Sigmoid colon (tissue), 7 donors: Measurements from ENCODE around the gene KDF1. TPM values are rescaled to one million over a fixed set of nuclear protein-coding genes. Genes with fewer than 3 reads are reported as not detected.

ENCODE experiments used
- DNase-seq: peaks from one replicate; pipeline ENCODE4 v3.0.0-alpha.2; 2019
- H3K27ac ChIP-seq, 4 donors: fragments of 200-600 bp; sonication (generic); one replicate each; pipeline ENCODE4 v1.5.1; 2016 to 2019; ENCODE audit warnings: mild to moderate bottlenecking in 1 of 4
- H3K27me3 ChIP-seq, 3 donors: fragments of 200-600 bp; sonication (generic); one replicate each; pipeline ENCODE4 v1.5.1; 2019; ENCODE audit warnings: mild to moderate bottlenecking in 1 of 3
- H3K36me3 ChIP-seq, 4 donors: fragments of 200-600 bp; sonication (generic); one replicate each; pipeline ENCODE4 v1.5.1; 2016 to 2019
- H3K4me1 ChIP-seq, 4 donors: fragments of 200-600 bp; sonication (generic); one replicate each; pipeline ENCODE4 v1.5.1; 2017 to 2019
- H3K4me3 ChIP-seq, 4 donors: fragments of 200-600 bp; sonication (generic); one replicate each; pipeline ENCODE4 v1.5.1; 2017 to 2019; ENCODE audit warnings: mild to moderate bottlenecking in 2 of 4, moderate library complexity in 1 of 4
- H3K9me3 ChIP-seq, 4 donors: fragments of 200-600 bp in 3 of 4; sonication (generic) in 3 of 4; one replicate each; pipeline versions ENCODE4 v1.5.1 to v1.6.1; 2013 to 2019
- EP300 ChIP-seq, 4 donors: sonication (generic); formaldehyde crosslinking; IDR thresholded peaks; one replicate each; pipeline ENCODE4 v1.6.1; 2017; ENCODE audit warnings: antibody characterized with exemption in 4 of 4
- POLR2A ChIP-seq, 2 donors: fragments of 450-650 bp; IDR thresholded peaks; one replicate each; pipeline ENCODE4 v1.6.1; 2016; ENCODE audit warnings: antibody characterized with exemption in 2 of 2, mild to moderate bottlenecking in 2 of 2, moderate library complexity in 2 of 2
- POLR2AphosphoS5 ChIP-seq, 4 donors: sonication (generic); formaldehyde crosslinking; IDR thresholded peaks; one replicate each; pipeline ENCODE4 v1.6.1; 2017; ENCODE audit warnings: antibody characterized with exemption in 4 of 4
- WGBS, 2 donors: extraction: QIAGEN DNeasy Blood & Tissue Kit; methylation state at CpG; one replicate each; pipeline ENCODE4 v1.1.7; 2013; 5-methylcytosine and 5-hydroxymethylcytosine counted together
- intact Hi-C: fragments of 100-400 bp; cut with DNase I; formaldehyde crosslinking; loops from one replicate; pipeline ENCODE4 v1.15.1; 2023
- polyA plus RNA-seq, 3 donors: library from polyadenylated mRNA; stranded (reverse); fragments of 200-250 nt; gene quantifications; one replicate each; pipeline ENCODE4 v1.2.3, GENCODE V29; 2013
- total RNA-seq, 4 donors: library from RNA; depleted of rRNA; stranded (reverse); fragments of >200 nt; gene quantifications; one replicate each; pipeline ENCODE4 v1.1.0, GENCODE V29; 2016
- TF ChIP-seq, protein P1 (sequence below), 4 experiments: fragments of 450-650 bp in 3 of 4; fragments of 200-600 bp in 1 of 4; IDR thresholded peaks; one replicate each; pipeline ENCODE4 v1.5.1; 2016 to 2019; ENCODE audit warnings: antibody characterized with exemption in 4 of 4, mild to moderate bottlenecking in 3 of 4, moderate library complexity in 2 of 4
- donor health status: healthy with polysubstance abuse.
- donor health status: Bipolar disorder and iron deficiency.
- donor health status: healthy.

Gene KDF1
- total and polyA plus RNA-seq, 7 donors: 15.0 to 26.8 (median 20.4) TPM; not detected in 4

DNA sequence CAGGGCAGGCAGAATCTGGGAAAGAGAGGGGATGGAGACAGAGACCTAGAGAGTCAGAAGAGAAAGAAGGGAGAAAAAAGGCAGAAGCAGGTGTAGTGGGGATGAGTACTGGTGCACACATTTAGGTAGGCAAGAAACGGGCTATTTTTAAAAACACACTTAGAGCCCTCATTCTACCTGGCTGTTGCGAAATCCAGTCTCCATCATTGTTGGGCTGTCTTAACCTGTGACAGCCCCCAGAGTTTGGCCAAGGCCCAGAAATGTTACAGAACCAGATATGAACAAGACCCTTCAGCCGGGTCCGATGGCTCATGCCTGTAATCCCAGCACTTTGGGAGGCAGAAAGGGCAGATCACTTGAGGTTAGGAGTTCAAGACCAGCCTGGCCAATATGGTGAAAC is 12.6 kb upstream of the KDF1 start:
- 88 to 95% methylated on average over 4 of the region's 4 CpGs for WGBS, 2 donors
- Histone ChIP-seq H3K36me3 (no peaks in the 10 kb centered on the region), H3K4me3 (no peak overlapping the region), H3K4me1 (no peaks in the 10 kb centered on the region), H3K27ac (no peak overlapping the region), H3K9me3 (no peaks in the 10 kb centered on the region), H3K27me3 (peaks cover 0 to 19% (median 0%) of the 10 kb centered on the region in 3 donors)
- TF ChIP-seq, protein P1, sequence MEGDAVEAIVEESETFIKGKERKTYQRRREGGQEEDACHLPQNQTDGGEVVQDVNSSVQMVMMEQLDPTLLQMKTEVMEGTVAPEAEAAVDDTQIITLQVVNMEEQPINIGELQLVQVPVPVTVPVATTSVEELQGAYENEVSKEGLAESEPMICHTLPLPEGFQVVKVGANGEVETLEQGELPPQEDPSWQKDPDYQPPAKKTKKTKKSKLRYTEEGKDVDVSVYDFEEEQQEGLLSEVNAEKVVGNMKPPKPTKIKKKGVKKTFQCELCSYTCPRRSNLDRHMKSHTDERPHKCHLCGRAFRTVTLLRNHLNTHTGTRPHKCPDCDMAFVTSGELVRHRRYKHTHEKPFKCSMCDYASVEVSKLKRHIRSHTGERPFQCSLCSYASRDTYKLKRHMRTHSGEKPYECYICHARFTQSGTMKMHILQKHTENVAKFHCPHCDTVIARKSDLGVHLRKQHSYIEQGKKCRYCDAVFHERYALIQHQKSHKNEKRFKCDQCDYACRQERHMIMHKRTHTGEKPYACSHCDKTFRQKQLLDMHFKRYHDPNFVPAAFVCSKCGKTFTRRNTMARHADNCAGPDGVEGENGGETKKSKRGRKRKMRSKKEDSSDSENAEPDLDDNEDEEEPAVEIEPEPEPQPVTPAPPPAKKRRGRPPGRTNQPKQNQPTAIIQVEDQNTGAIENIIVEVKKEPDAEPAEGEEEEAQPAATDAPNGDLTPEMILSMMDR (IDR thresholded peaks at IDR 0.05): no peak
- TF ChIP-seq POLR2A (IDR thresholded peaks at IDR 0.05) (no peak), EP300 (IDR thresholded peaks at IDR 0.05) (no peak), POLR2AphosphoS5 (IDR thresholded peaks at IDR 0.05) (no peak)
- DNase-seq: no peak
- intact Hi-C loops: no loop called here

DNA sequence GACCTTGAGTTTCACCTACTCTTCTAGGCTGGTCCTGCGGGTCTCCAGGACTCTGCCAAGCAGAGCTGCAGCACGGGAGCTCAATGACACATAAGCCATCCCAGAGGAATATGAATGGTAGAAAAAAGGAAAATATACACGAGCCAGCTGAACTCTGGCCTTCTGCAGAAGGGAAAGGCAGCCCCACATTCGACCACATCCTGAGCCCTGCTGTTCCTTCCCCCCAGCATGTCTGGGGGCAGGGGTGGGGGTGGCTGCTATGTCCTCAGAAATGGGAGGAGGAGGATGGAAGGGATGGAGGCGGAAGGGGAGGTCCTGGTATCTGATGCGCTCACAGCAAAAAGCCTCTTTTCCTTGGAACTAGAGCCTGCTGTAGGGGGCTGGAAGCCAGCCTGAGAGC is 12.1 kb upstream of the KDF1 start:
- Histone ChIP-seq H3K4me3 (no peak overlapping the region), H3K4me1 (no peaks in the 10 kb centered on the region), H3K27ac (no peak overlapping the region), H3K27me3 (peaks cover 0 to 19% (median 0%) of the 10 kb centered on the region in 3 donors), H3K9me3 (no peaks in the 10 kb centered on the region), H3K36me3 (no peaks in the 10 kb centered on the region)
- no peak for TF ChIP-seq EP300 (IDR thresholded peaks at IDR 0.05)
- TF ChIP-seq POLR2A (IDR thresholded peaks at IDR 0.05): no peak
- no peak for TF ChIP-seq POLR2AphosphoS5 (IDR thresholded peaks at IDR 0.05)
- TF ChIP-seq, protein P1 (IDR thresholded peaks at IDR 0.05): no peak
- no peak for DNase-seq
- intact Hi-C loops: no loop called here
- 45 to 68% methylated on average over 6 of the region's 6 CpGs for WGBS, 2 donors

DNA sequence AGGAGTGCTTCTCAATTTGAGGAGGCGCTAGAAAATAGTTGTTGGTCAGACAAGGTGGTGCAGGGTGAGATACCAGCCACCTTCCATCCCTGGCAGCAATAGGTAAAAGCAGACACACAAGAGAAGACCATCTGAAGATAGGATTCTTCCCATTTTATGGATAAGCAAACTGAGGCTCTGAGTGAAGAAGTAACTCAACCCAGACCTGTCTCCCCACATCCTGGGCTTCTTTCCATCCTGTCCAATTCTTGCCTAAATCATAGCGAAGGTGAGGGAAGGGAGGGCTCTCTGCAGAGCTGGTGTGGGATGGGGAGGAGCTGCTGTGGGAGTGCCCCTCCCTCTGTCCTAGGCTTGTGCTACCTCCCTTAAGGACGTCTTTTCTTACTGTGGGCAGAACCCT is 11.3 kb upstream of the KDF1 start:
- Histone ChIP-seq H3K9me3 (no peaks in the 10 kb centered on the region), H3K27me3 (peaks cover 0 to 19% (median 0%) of the 10 kb centered on the region in 3 donors), H3K36me3 (no peaks in the 10 kb centered on the region), H3K4me1 (no peaks in the 10 kb centered on the region), H3K27ac (no peak overlapping the region), H3K4me3 (no peak overlapping the region)
- intact Hi-C loops: no loop called here
- WGBS, 2 donors: 80 to 87% methylated on average over 3 of the region's 3 CpGs
- no peak for DNase-seq
- TF ChIP-seq POLR2A (IDR thresholded peaks at IDR 0.05): no peak
- no peak for TF ChIP-seq EP300 (IDR thresholded peaks at IDR 0.05)
- TF ChIP-seq POLR2AphosphoS5 (IDR thresholded peaks at IDR 0.05): no peak
- TF ChIP-seq, protein P1 (IDR thresholded peaks at IDR 0.05): no peak

DNA sequence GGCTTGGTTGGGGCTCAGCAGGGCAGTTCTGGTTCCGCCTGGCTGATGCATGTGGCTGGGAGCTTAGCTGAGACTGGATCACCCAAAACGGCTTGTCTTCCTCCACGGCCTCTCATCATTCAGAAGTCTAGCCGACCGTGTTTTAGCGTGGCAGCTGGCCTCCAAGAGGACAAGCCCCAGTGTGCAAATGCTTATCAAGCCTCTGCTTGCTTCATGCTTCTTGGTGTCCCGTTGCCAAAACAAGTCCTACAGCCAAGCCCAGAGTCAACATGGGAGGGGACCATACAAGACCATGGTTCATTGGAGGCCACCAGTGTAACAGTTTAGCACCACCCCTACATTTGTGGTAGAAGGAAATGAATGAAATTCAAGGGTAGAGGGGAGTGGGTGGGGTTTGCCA is 10.5 kb upstream of the KDF1 start:
- Histone ChIP-seq H3K4me3 (no peak overlapping the region), H3K27ac (no peak overlapping the region), H3K4me1 (no peaks in the 10 kb centered on the region), H3K27me3 (peaks cover 0 to 23% (median 0%) of the 10 kb centered on the region in 3 donors), H3K9me3 (no peaks in the 10 kb centered on the region), H3K36me3 (no peaks in the 10 kb centered on the region)
- WGBS, 2 donors: 24 to 66% methylated on average over 7 of the region's 7 CpGs
- TF ChIP-seq, protein P1 (IDR thresholded peaks at IDR 0.05): no peak
- TF ChIP-seq POLR2A (IDR thresholded peaks at IDR 0.05) (no peak), POLR2AphosphoS5 (IDR thresholded peaks at IDR 0.05) (no peak), EP300 (IDR thresholded peaks at IDR 0.05) (no peak)
- DNase-seq: no peak
- intact Hi-C loops: no loop called here

DNA sequence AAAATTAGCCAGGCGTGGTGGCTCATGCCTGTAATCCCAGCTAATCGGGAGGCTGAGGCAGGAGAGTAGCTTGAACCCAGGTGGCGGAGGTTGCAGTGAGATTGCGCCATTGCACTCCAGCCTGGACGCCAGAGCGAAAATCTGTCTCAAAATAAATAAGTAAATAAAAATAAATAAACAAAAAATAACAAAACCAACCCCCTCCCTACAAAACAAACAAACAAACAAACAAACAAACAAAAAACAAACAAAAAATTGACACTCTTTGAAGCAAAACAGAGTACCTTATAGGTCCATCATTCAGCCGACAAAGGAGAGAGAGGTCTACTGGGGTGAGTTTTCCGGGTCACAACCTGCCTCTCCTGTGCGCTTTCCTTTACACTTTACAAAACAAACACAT is 5.4 kb upstream of the KDF1 start:
- 90 to 91% methylated on average over 9 of the region's 9 CpGs for WGBS, 2 donors
- intact Hi-C loops: no loop called here
- H3K9me3 ChIP-seq: no peaks in the 10 kb centered on the region
- DNase-seq: no peak
- H3K4me1 ChIP-seq: no peaks in the 10 kb centered on the region
- TF ChIP-seq, protein P1 (IDR thresholded peaks at IDR 0.05): no peak
- TF ChIP-seq POLR2A (IDR thresholded peaks at IDR 0.05): no peak
- TF ChIP-seq EP300 (IDR thresholded peaks at IDR 0.05): no peak
- TF ChIP-seq POLR2AphosphoS5 (IDR thresholded peaks at IDR 0.05): no peak
- no peak overlapping the region for H3K27ac ChIP-seq
- no peaks in the 10 kb centered on the region for H3K36me3 ChIP-seq
- H3K27me3 ChIP-seq: peaks cover 0 to 42% (median 1%) of the 10 kb centered on the region in 3 donors
- no peak overlapping the region for H3K4me3 ChIP-seq
